GM21360 (cell line): ENCODE results near the gene S1PR5.
"Not testable (repeated sequence)": the region's sequence is repeated elsewhere in the genome, so short reads cannot be mapped to it uniquely, and the experiment has no call there.

ENCODE experiments used
- ATAC-seq: cut with Tn5 transposase; IDR thresholded peaks from one replicate; pipeline ENCODE4 v1.9.1; 2021; ENCODE audit warnings: mild to moderate bottlenecking, moderate library complexity; ENCODE audit not compliant: unreplicated experiment

The S1PR5 gene

DNA sequence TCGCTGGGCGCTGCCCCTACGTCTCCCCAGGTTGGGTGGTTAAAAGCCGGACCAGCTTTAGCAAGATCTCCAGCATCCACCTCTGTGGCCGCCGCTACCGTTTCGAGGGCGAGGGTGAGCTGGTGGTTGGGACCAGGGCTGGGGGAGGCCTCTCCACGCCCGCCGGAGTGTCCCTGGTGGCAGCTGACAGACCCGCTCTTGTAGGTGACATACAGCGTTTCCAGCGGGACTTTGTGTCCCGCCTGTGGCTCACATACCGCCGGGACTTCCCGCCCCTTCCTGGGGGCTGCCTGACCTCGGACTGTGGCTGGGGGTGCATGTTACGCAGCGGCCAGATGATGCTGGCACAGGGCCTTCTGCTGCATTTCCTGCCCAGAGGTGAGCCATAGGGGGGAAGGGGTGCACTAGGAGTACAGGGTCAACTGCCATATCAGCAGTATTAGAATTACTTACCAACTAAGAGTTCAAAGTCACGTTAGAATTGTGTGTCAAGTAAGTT is 27.6 kb upstream of the S1PR5 start:
- ATAC-seq: no peak

DNA sequence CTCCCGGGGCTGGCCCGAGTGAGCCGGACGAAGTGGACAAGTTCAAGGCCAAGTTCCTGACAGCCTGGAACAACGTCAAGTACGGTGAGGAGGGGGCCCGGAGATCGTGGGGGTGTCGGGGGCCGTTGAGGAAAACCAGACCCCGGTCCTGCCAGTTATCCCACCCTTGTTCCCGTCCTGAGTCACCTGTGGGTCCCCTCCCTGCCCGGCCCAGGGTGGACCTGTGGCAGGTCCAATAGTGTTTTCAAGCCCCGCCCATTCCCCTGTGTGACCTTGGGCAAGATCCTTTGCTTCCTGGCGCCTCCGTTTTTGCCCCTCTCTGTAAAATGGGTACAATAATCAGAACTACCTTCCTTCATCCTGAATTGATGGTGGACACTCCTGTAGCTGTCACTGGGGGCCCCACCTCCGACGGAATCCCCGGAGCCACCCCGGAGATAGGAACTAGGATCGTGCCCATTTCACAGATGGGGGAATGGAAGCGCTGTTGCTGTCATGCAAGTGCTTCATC is 27.1 kb upstream of the S1PR5 start:
- ATAC-seq: no peak

GRCh38 chr19:10543420-10544241 is 26.4 kb upstream of the S1PR5 start, which contains the start of gene ATG4D:
TSS of gene ATG4D (plus strand) at chr19:10543904. CDS start at chr19:10544091, 187 bp downstream.
- peak; percentile 50 for ATAC-seq

DNA sequence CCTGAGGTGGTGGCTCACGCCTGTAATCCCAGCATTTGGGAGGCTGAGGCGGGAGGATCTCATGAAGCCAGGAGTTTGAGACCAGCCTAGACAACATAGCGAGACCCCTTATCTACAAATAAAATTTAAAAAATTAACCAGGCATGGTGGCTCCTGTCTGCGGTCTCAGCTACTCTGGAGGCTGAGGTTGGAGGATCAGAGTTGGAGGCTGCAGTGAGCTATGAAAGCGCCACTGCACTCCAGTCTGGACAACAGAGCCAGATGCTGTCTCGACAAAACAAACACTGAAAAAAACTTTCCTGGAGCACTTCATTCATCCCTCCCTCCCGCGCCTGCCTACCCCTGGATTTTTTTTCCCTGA is 25.8 kb upstream of the S1PR5 start:
- no peak for ATAC-seq

- not testable (repeated sequence) for ATAC-seq
Measured at GRCh38 chr19:10539016-10539415, 21.8 kb upstream of the S1PR5 start.

- ATAC-seq: no peak
Measured at GRCh38 chr19:10538204-10538983, 21.1 kb upstream of the S1PR5 start.

- ATAC-seq: no peak
Measured at GRCh38 chr19:10537668-10538067, 20.4 kb upstream of the S1PR5 start.

DNA sequence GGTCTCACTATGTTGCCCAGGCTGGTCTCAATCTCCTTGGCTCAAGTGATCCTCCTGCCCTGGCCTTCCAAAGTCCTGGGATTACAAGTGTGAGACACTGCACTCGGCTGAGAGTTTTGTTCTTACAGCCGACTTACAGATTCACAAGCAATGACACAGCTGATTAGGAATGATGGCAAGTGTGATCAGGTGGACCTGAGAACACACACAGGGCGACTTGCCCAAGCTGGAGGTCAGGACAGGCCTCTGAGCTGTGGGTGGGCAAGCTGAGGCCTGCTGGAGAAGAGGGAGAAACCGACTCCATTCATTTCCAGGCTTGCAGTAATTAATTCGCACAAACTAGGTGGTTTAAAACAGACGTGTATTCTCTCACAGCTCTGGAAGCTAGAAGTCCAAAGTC is 18.4 kb upstream of the S1PR5 start:
- ATAC-seq: no peak

GRCh38 chr19:10533646-10534386 is 16.6 kb upstream of the S1PR5 start:
- ATAC-seq: no peak

DNA sequence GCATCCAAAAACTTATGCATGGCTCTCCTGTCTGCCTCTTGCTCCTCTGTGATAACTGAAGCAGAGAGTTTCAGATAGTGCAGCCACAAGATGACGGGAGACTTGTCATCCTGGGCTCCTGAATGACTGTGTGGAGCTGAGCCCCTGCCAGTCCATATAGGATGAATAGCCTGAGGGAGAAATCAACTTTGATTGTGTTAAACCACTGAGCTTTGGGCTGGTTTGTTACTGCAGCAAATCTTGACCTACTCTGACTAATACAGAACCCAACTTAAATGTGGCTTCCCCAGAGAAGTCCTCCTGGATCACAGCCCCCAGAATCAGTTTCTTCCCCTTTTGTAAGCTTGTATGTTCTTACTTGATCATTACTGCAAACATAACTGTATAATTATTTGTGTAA is 15.2 kb upstream of the S1PR5 start:
- no peak for ATAC-seq

DNA sequence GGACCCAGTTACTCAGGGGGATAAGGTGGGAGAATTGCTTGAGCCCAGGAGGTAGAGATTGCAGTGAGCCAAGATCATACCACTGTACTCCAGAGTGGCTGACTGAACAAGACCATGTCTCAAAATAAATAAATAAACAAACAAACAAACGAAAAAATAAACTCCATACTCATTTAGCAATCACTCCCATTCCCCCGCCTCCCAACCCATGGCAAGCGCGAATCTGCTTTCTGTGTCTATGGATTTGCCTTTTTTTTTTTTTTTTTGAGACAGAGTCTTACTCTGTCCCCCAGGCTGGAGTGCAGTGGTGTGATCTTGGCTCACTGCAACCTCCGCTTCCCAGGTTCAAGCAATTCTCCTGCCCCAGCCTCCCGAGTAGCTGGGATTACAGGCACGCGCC is 9.6 kb upstream of the S1PR5 start:
- not testable (repeated sequence) for ATAC-seq

GRCh38 chr19:10525636-10526035 is 8.4 kb upstream of the S1PR5 start:
- no peak for ATAC-seq

- ATAC-seq: no peak
Measured at GRCh38 chr19:10523135-10523636, 5.9 kb upstream of the S1PR5 start.

GRCh38 chr19:10521461-10522171 is 4.4 kb upstream of the S1PR5 start:
- ATAC-seq: no peak

DNA sequence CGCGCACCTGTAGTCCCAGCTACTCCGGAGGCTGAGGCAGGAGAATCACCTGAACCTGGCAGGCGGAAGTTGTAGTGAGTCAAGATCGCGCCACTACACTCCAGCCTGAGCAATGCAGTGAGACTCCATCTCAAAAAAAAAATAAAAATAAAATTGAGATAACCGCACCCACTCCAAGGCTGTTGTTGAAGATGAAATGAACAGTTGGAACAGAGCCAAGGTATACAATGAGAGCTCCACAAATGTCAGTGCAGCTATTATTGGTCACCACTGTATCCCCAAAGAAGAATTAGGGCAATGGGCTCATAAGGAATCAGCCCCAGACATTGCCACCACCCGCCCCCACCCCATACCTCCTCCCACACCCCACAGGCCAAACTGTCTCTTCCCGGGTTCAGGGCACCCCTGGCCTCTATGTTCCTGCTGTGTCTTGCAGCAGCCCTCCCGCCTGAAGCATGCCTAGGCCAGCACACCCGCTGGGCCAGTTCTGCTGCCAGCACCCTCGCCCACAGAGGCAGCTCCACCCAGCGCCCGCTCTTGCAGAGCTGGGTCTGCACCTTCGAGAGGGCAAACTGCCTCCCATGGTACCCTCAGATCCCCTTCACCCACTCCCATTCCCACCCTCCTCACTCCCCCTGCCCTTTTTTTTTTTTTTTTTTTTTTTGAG is 3.5 kb upstream of the S1PR5 start:
- ATAC-seq: no peak

- no peak for ATAC-seq
Measured at GRCh38 chr19:10519421-10519820, 2.2 kb upstream of the S1PR5 start.

- no peak for ATAC-seq
Measured at GRCh38 chr19:10518444-10519361, 1.5 kb upstream of the S1PR5 start.

GRCh38 chr19:10517760-10518443 is 655 bp upstream of the S1PR5 start:
- no peak for ATAC-seq
